ENCODE measurements around the gene SLC39A5. TPM values are rescaled to one million over a fixed set of nuclear protein-coding genes. Genes with fewer than 3 reads are reported as not detected.

SLC39A5 gene
- total and polyA plus RNA-seq, 2 of the 13 experiments (the other 11 are each of a cell fraction or from before 2014, with no cell fraction given): 59.7 to 101 TPM

DNA sequence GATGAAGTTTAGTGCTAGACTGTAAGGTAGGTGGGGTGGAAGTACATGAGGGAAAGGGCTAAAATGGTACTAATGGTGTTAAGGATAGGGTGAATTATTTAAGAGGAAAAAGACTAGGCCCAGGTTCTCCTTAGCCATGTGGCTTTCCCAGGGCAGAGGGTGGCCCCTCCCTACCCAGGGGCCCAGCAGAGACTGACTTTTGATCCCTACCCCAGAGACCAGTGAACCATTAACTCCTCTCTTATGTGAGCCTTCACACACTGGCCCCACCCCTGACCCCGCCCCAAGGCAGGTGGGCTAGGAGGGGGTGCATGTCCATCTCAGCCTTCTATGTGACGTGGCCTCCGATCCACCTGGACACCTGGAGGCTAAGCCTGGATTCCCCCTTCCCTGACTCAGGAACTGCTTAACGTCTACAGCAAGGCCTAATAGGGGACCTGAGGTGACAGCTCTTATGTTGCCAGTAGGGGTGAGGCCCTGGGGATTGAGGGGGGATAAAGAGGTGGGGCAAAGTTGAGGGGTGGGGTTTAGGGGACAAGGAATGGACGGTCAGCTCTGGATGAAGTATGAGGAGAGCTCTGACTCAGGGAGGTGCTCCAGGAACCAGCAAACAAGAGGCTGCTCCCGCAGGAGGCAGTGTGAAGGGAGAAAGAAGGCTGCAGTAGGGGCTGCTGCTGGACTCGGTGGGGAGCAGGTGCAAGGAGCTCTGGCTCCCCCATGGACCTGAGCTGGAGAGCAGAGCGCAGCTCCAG lies 757 bp downstream of the SLC39A5 start (continued):
- TF ChIP-seq, protein P1, sequence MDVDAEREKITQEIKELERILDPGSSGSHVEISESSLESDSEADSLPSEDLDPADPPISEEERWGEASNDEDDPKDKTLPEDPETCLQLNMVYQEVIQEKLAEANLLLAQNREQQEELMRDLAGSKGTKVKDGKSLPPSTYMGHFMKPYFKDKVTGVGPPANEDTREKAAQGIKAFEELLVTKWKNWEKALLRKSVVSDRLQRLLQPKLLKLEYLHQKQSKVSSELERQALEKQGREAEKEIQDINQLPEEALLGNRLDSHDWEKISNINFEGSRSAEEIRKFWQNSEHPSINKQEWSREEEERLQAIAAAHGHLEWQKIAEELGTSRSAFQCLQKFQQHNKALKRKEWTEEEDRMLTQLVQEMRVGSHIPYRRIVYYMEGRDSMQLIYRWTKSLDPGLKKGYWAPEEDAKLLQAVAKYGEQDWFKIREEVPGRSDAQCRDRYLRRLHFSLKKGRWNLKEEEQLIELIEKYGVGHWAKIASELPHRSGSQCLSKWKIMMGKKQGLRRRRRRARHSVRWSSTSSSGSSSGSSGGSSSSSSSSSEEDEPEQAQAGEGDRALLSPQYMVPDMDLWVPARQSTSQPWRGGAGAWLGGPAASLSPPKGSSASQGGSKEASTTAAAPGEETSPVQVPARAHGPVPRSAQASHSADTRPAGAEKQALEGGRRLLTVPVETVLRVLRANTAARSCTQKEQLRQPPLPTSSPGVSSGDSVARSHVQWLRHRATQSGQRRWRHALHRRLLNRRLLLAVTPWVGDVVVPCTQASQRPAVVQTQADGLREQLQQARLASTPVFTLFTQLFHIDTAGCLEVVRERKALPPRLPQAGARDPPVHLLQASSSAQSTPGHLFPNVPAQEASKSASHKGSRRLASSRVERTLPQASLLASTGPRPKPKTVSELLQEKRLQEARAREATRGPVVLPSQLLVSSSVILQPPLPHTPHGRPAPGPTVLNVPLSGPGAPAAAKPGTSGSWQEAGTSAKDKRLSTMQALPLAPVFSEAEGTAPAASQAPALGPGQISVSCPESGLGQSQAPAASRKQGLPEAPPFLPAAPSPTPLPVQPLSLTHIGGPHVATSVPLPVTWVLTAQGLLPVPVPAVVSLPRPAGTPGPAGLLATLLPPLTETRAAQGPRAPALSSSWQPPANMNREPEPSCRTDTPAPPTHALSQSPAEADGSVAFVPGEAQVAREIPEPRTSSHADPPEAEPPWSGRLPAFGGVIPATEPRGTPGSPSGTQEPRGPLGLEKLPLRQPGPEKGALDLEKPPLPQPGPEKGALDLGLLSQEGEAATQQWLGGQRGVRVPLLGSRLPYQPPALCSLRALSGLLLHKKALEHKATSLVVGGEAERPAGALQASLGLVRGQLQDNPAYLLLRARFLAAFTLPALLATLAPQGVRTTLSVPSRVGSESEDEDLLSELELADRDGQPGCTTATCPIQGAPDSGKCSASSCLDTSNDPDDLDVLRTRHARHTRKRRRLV (CRISPR knock-in tag; IDR thresholded peaks at IDR 0.05): no peak
- TF ChIP-seq ARHGAP35 (CRISPR knock-in tag; IDR thresholded peaks at IDR 0.05; ENCODE audit: borderline replicate concordance) (no peak), ZMYM2 (CRISPR knock-in tag; IDR thresholded peaks at IDR 0.05) (no peak), ZNF841 (CRISPR knock-in tag; IDR thresholded peaks at IDR 0.05; ENCODE audit: borderline replicate concordance) (no peak), SKI (IDR thresholded peaks at IDR 0.05; ENCODE audit: partially characterized antibody) (no peak), ZNF33A (CRISPR knock-in tag; IDR thresholded peaks at IDR 0.05; ENCODE audit: borderline replicate concordance) (no peak), ZNF34 (CRISPR knock-in tag; IDR thresholded peaks at IDR 0.05; ENCODE audit: borderline replicate concordance) (no peak), CCAR2 (optimal IDR thresholded peaks at IDR 0.05; ENCODE audit: low read depth, low read length) (peak; percentile 29), ZNF441 (CRISPR knock-in tag; IDR thresholded peaks at IDR 0.05; ENCODE audit: borderline replicate concordance) (no peak), EP300 (IDR thresholded peaks at IDR 0.05; ENCODE audit: low read depth in 2 of 2, low read length in 2 of 2) (0 out of 4 replicates have a peak, but pooled peaks of 1 of the 2 experiments have one; percentile 32), EP300 (CRISPR knock-in tag; IDR thresholded peaks at IDR 0.05; ENCODE audit: borderline replicate concordance) (peak; percentile 5; the same call in 1 of the 2 replicates), JARID2 (CRISPR knock-in tag; IDR thresholded peaks at IDR 0.05; ENCODE audit: insufficient replicate concordance) (no peak)
- TF ChIP-seq, protein P2, sequence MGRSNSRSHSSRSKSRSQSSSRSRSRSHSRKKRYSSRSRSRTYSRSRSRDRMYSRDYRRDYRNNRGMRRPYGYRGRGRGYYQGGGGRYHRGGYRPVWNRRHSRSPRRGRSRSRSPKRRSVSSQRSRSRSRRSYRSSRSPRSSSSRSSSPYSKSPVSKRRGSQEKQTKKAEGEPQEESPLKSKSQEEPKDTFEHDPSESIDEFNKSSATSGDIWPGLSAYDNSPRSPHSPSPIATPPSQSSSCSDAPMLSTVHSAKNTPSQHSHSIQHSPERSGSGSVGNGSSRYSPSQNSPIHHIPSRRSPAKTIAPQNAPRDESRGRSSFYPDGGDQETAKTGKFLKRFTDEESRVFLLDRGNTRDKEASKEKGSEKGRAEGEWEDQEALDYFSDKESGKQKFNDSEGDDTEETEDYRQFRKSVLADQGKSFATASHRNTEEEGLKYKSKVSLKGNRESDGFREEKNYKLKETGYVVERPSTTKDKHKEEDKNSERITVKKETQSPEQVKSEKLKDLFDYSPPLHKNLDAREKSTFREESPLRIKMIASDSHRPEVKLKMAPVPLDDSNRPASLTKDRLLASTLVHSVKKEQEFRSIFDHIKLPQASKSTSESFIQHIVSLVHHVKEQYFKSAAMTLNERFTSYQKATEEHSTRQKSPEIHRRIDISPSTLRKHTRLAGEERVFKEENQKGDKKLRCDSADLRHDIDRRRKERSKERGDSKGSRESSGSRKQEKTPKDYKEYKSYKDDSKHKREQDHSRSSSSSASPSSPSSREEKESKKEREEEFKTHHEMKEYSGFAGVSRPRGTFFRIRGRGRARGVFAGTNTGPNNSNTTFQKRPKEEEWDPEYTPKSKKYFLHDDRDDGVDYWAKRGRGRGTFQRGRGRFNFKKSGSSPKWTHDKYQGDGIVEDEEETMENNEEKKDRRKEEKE (IDR thresholded peaks at IDR 0.05): no peak
- TF ChIP-seq, protein P3, sequence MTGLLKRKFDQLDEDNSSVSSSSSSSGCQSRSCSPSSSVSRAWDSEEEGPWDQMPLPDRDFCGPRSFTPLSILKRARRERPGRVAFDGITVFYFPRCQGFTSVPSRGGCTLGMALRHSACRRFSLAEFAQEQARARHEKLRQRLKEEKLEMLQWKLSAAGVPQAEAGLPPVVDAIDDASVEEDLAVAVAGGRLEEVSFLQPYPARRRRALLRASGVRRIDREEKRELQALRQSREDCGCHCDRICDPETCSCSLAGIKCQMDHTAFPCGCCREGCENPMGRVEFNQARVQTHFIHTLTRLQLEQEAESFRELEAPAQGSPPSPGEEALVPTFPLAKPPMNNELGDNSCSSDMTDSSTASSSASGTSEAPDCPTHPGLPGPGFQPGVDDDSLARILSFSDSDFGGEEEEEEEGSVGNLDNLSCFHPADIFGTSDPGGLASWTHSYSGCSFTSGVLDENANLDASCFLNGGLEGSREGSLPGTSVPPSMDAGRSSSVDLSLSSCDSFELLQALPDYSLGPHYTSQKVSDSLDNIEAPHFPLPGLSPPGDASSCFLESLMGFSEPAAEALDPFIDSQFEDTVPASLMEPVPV (CRISPR knock-in tag; IDR thresholded peaks at IDR 0.05): no peak; the same call in 1 of the 2 replicates
- TF ChIP-seq, protein P4, sequence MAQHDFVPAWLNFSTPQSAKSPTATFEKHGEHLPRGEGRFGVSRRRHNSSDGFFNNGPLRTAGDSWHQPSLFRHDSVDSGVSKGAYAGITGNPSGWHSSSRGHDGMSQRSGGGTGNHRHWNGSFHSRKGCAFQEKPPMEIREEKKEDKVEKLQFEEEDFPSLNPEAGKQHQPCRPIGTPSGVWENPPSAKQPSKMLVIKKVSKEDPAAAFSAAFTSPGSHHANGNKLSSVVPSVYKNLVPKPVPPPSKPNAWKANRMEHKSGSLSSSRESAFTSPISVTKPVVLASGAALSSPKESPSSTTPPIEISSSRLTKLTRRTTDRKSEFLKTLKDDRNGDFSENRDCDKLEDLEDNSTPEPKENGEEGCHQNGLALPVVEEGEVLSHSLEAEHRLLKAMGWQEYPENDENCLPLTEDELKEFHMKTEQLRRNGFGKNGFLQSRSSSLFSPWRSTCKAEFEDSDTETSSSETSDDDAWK (CRISPR knock-in tag; IDR thresholded peaks at IDR 0.05): no peak
- TF ChIP-seq, protein P5, sequence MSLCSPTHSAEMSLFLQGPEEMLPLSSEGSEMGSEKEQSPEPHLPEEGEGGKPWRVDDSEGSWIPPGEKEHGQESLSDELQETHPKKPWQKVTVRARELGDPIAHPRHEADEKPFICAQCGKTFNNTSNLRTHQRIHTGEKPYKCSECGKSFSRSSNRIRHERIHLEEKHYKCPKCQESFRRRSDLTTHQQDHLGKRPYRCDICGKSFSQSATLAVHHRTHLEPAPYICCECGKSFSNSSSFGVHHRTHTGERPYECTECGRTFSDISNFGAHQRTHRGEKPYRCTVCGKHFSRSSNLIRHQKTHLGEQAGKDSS (CRISPR knock-in tag; IDR thresholded peaks at IDR 0.05; ENCODE audit: borderline replicate concordance, low read depth): no peak

Measured in HepG2 (cell line).